Adipose tissue (tissue), 3 donors: ENCODE data around the gene TCF7L1. TPM values are rescaled to one million over a fixed set of nuclear protein-coding genes. Genes with fewer than 3 reads are reported as not detected.

ENCODE experiments used
- H3K27ac ChIP-seq: one replicate; pipeline ENCODE4 v1.5.1; 2013; ENCODE audit warnings: low read depth, low read length
- whole genome bisulfite sequencing, 3 donors: extraction: QIAGEN DNeasy Blood & Tissue Kit; methylation state at CpG; one replicate each; pipeline ENCODE4 v1.1.7; 2013; 5-methylcytosine and 5-hydroxymethylcytosine counted together
- polyA plus RNA-seq, 3 donors: library from polyadenylated mRNA; stranded (reverse); fragments of 200-250 nt; gene quantifications; one replicate each; pipeline ENCODE4 v1.2.3, GENCODE V29; 2013
- donor health status: healthy with polysubstance abuse.
- donor health status: Bipolar disorder and iron deficiency.
- donor health status: healthy.

The TCF7L1 gene
- polyA plus RNA-seq, 3 donors, result 2.4 to 22.3 (median 16.5) TPM

GRCh38 chr2:85177031-85177824 lies 44.0 kb downstream of the TCF7L1 start:
- H3K27ac ChIP-seq, result no peak overlapping the region
- 93 to 99% (median 96%) methylated on average over 7 of the region's 7 CpGs for WGBS, 3 donors

- no peak overlapping the region for H3K27ac ChIP-seq
- 62 to 98% (median 82%) methylated on average over 1 of the region's 1 CpG for WGBS, 3 donors
Measured at GRCh38 chr2:85178154-85178553, 45.0 kb downstream of the TCF7L1 start.

GRCh38 chr2:85178980-85179411 lies 45.8 kb downstream of the TCF7L1 start:
- 76 to 83% (median 81%) methylated on average over 5 of the region's 5 CpGs for WGBS, 3 donors
- no peak overlapping the region for H3K27ac ChIP-seq

GRCh38 chr2:85179541-85179940 lies 46.3 kb downstream of the TCF7L1 start:
- WGBS, 3 donors, result 58 to 72% (median 59%) methylated on average over 3 of the region's 3 CpGs
- no peak overlapping the region for H3K27ac ChIP-seq

- WGBS, 3 donors, result 56 to 73% (median 62%) methylated on average over 12 of the region's 12 CpGs
- no peak overlapping the region for H3K27ac ChIP-seq
Measured at GRCh38 chr2:85180322-85181133, 47.3 kb downstream of the TCF7L1 start.

GRCh38 chr2:85181134-85181631 lies 48.0 kb downstream of the TCF7L1 start:
- WGBS, 3 donors, result 64 to 75% (median 67%) methylated on average over 5 of the region's 5 CpGs
- no peak overlapping the region for H3K27ac ChIP-seq

- 93 to 94% (median 93%) methylated on average over 11 of the region's 11 CpGs for WGBS, 3 donors
Measured at GRCh38 chr2:85181844-85182456, 48.8 kb downstream of the TCF7L1 start.

GRCh38 chr2:85183076-85183475 lies 49.9 kb downstream of the TCF7L1 start:
- H3K27ac ChIP-seq, result no peak overlapping the region
- 89 to 95% (median 94%) methylated on average over 3 of the region's 3 CpGs for WGBS, 3 donors

More at GRCh38 chr2:85181844-85182456, 48.8 kb downstream of the TCF7L1 start:
- no peak overlapping the region for H3K27ac ChIP-seq

GRCh38 chr2:85183479-85183878 lies 50.3 kb downstream of the TCF7L1 start:
- WGBS, 3 donors, result 81 to 94% (median 82%) methylated on average over 4 of the region's 4 CpGs
- H3K27ac ChIP-seq, result no peak overlapping the region

GRCh38 chr2:85184231-85184630 lies 51.0 kb downstream of the TCF7L1 start:
- no peak overlapping the region for H3K27ac ChIP-seq
- 94 to 96% (median 96%) methylated on average over 9 of the region's 9 CpGs for WGBS, 3 donors

GRCh38 chr2:85184990-85185389 lies 51.8 kb downstream of the TCF7L1 start:
- no peak overlapping the region for H3K27ac ChIP-seq
- 93 to 94% (median 94%) methylated on average over 6 of the region's 6 CpGs for WGBS, 3 donors

GRCh38 chr2:85185431-85185940 lies 52.3 kb downstream of the TCF7L1 start:
- 82 to 87% (median 83%) methylated on average over 7 of the region's 7 CpGs for WGBS, 3 donors
- no peak overlapping the region for H3K27ac ChIP-seq

GRCh38 chr2:85187069-85187468 lies 53.9 kb downstream of the TCF7L1 start:
- whole genome bisulfite sequencing, 3 donors, result 67 to 77% (median 75%) methylated on average over 2 of the region's 2 CpGs
- no peak overlapping the region for H3K27ac ChIP-seq

- WGBS, 3 donors, result 37 to 56% (median 49%) methylated on average over 5 of the region's 5 CpGs
Measured at GRCh38 chr2:85188852-85189251, 55.7 kb downstream of the TCF7L1 start.

GRCh38 chr2:85189606-85190270 lies 56.5 kb downstream of the TCF7L1 start:
- no peak overlapping the region for H3K27ac ChIP-seq
- whole genome bisulfite sequencing, 3 donors, result 81 to 92% (median 92%) methylated on average over 12 of the region's 12 CpGs

More at GRCh38 chr2:85188852-85189251, 55.7 kb downstream of the TCF7L1 start:
- no peak overlapping the region for H3K27ac ChIP-seq

- 84 to 88% (median 86%) methylated on average over 2 of the region's 2 CpGs for WGBS, 3 donors
Measured at GRCh38 chr2:85191157-85191556, 58.0 kb downstream of the TCF7L1 start.

GRCh38 chr2:85194780-85195480 lies 61.7 kb downstream of the TCF7L1 start:
- 82 to 86% (median 83%) methylated on average over 8 of the region's 8 CpGs for WGBS, 3 donors

More at GRCh38 chr2:85191157-85191556, 58.0 kb downstream of the TCF7L1 start:
- no peak overlapping the region for H3K27ac ChIP-seq

More at GRCh38 chr2:85194780-85195480, 61.7 kb downstream of the TCF7L1 start:
- H3K27ac ChIP-seq, result no peak overlapping the region
